H9 (cell line): ENCODE results near the gene LMAN1. TPM values are rescaled to one million over a fixed set of nuclear protein-coding genes. Genes with fewer than 3 reads are reported as not detected.

Experiments used
- DNase-seq: peaks from one replicate; pipeline ENCODE4 v3.0.0-alpha.2; 2017
- H2AFZ ChIP-seq: one replicate; pipeline ENCODE4 v1.6.1; 2013; ENCODE audit warnings: mild to moderate bottlenecking, low read length, control low read depth, moderate library complexity
- H2AK5ac ChIP-seq: 2 replicates; pipeline ENCODE4 v1.6.1; 2013; ENCODE audit warnings: low read length, control low read depth, mixed read lengths; ENCODE audit not compliant: insufficient read length
- H2BK120ac ChIP-seq: one replicate; pipeline ENCODE4 v1.6.1; 2013; ENCODE audit warnings: low read depth, mild to moderate bottlenecking, low read length, control low read depth, inconsistent platforms; ENCODE audit not compliant: poor library complexity, severe bottlenecking
- H2BK12ac ChIP-seq: 2 replicates; pipeline ENCODE4 v1.6.1; 2013; ENCODE audit warnings: low read length, control low read depth, mixed read lengths, low read depth; ENCODE audit not compliant: insufficient read length
- H2BK15ac ChIP-seq: 2 replicates; pipeline ENCODE4 v1.6.1; 2013; ENCODE audit warnings: low read depth, low read length, control low read depth
- H2BK20ac ChIP-seq: one replicate; pipeline ENCODE4 v1.6.1; 2013; ENCODE audit warnings: low read depth, mild to moderate bottlenecking, low read length, control low read depth, inconsistent platforms; ENCODE audit not compliant: poor library complexity, severe bottlenecking
- H2BK5ac ChIP-seq: 2 replicates; pipeline ENCODE4 v1.6.1; 2013; ENCODE audit warnings: low read length, control low read depth, mixed read lengths; ENCODE audit not compliant: insufficient read length
- H3K14ac ChIP-seq: 2 replicates; pipeline ENCODE4 v1.6.1; 2013; ENCODE audit warnings: low read length, control low read depth; ENCODE audit not compliant: insufficient read depth
- H3K18ac ChIP-seq: 2 replicates; pipeline ENCODE4 v1.6.1; 2013; ENCODE audit warnings: low read depth, mild to moderate bottlenecking, mixed read lengths, low read length, control low read depth; ENCODE audit not compliant: insufficient read length
- H3K23ac ChIP-seq: 2 replicates; pipeline ENCODE4 v1.6.1; 2013; ENCODE audit warnings: low read length, control low read depth, mixed read lengths, low read depth; ENCODE audit not compliant: insufficient read length
- H3K23me2 ChIP-seq: 2 replicates; pipeline ENCODE4 v1.6.1; 2013; ENCODE audit warnings: low read depth, mild to moderate bottlenecking, mixed read lengths, low read length, control low read depth; ENCODE audit not compliant: insufficient read length, poor library complexity, severe bottlenecking
- H3K27ac ChIP-seq: 2 replicates; pipeline ENCODE4 v1.5.1; 2013; ENCODE audit warnings: low read length, control low read depth, mixed read lengths, low read depth; ENCODE audit not compliant: insufficient read length
- H3K27me3 ChIP-seq: 2 replicates; pipeline ENCODE4 v1.6.1; 2013; ENCODE audit warnings: low read length, control low read depth, inconsistent platforms; ENCODE audit not compliant: insufficient read depth
- H3K4ac ChIP-seq: 2 replicates; pipeline ENCODE4 v1.6.1; 2013; ENCODE audit warnings: low read depth, mild to moderate bottlenecking, control low read depth, inconsistent platforms, low read length, moderate library complexity
- H3K4me1 ChIP-seq: 2 replicates; pipeline ENCODE4 v1.6.1; 2013; ENCODE audit warnings: low read length, control low read depth, inconsistent platforms; ENCODE audit not compliant: insufficient read depth
- H3K4me2 ChIP-seq: 2 replicates; pipeline ENCODE4 v1.6.1; 2013; ENCODE audit warnings: low read length, control low read depth, mixed read lengths; ENCODE audit not compliant: insufficient read length, insufficient read depth
- H3K56ac ChIP-seq: 2 replicates; pipeline ENCODE4 v1.6.1; 2013; ENCODE audit warnings: low read depth, mild to moderate bottlenecking, mixed read lengths, low read length, control low read depth; ENCODE audit not compliant: insufficient read length
- H3K79me1 ChIP-seq: 2 replicates; pipeline ENCODE4 v1.6.1; 2013; ENCODE audit warnings: low read depth, mild to moderate bottlenecking, moderate library complexity, low read length, control low read depth, inconsistent platforms; ENCODE audit not compliant: insufficient read depth, poor library complexity, severe bottlenecking
- H3K79me2 ChIP-seq: 2 replicates; pipeline ENCODE4 v1.6.1; 2013; ENCODE audit warnings: low read length, control low read depth, inconsistent platforms; ENCODE audit not compliant: insufficient read depth
- H3K9ac ChIP-seq: 2 replicates; pipeline ENCODE4 v1.6.1; 2013; ENCODE audit warnings: low read length, control low read depth, mixed read lengths; ENCODE audit not compliant: insufficient read length; ENCODE audit errors: extremely low read depth
- H3K9me3 ChIP-seq: one replicate; pipeline ENCODE4 v1.6.1; 2013; ENCODE audit warnings: low read depth, low read length, inconsistent platforms; ENCODE audit not compliant: control insufficient read depth
- H3T11ph ChIP-seq: one replicate; pipeline ENCODE4 v1.6.1; 2013; ENCODE audit warnings: mild to moderate bottlenecking, low read length, control low read depth, inconsistent platforms
- H4K20me1 ChIP-seq: one replicate; pipeline ENCODE4 v1.6.1; 2013; ENCODE audit not compliant: control insufficient read depth, insufficient read length, insufficient read depth
- H4K5ac ChIP-seq: 2 replicates; pipeline ENCODE4 v1.6.1; 2013; ENCODE audit warnings: low read depth, mild to moderate bottlenecking, mixed read lengths, low read length, control low read depth; ENCODE audit not compliant: insufficient read length
- H4K8ac ChIP-seq: replicated peaks from 2 replicates; pipeline ENCODE4 v1.6.1; 2013; ENCODE audit warnings: low read length, control low read depth, mixed read lengths, low read depth; ENCODE audit not compliant: insufficient read length
- H4K91ac ChIP-seq: 2 replicates; pipeline ENCODE4 v1.6.1; 2013; ENCODE audit warnings: low read depth, mild to moderate bottlenecking, moderate library complexity, mixed read lengths, low read length, control low read depth; ENCODE audit not compliant: insufficient read length
- H3K27ac Mint-ChIP-seq, 3 experiments: 2 replicates in 2 of 3; 3 replicates in 1 of 3; pipeline ENCODE4 v1.8.0; 2020 to 2021; ENCODE audit warnings: mixed read lengths in 3 of 3, mild to moderate bottlenecking in 1 of 3, moderate library complexity in 1 of 3
- H3K27me3 Mint-ChIP-seq: 2 replicates; pipeline ENCODE4 v1.8.0; 2021; ENCODE audit warnings: low read depth, mild to moderate bottlenecking, moderate library complexity, mixed read lengths
- H3K36me3 Mint-ChIP-seq, 3 experiments: 2 replicates in 2 of 3; 3 replicates in 1 of 3; pipeline ENCODE4 v1.8.0; 2020 to 2021; ENCODE audit warnings: low read depth in 3 of 3, mixed read lengths in 3 of 3; ENCODE audit not compliant: insufficient read depth in 1 of 3
- H3K4me1 Mint-ChIP-seq, 2 experiments: 2 replicates each; pipeline ENCODE4 v1.8.0; 2020; ENCODE audit warnings: mixed read lengths in 2 of 2
- H3K4me3 Mint-ChIP-seq, 2 experiments: 2 replicates in 1 of 2; 3 replicates in 1 of 2; pipeline ENCODE4 v1.8.0; 2020 to 2021; ENCODE audit warnings: mild to moderate bottlenecking in 2 of 2, mixed read lengths in 2 of 2, moderate library complexity in 1 of 2
- H3K9me3 Mint-ChIP-seq, 2 experiments: 2 replicates in 1 of 2; 3 replicates in 1 of 2; pipeline ENCODE4 v1.8.0; 2020; ENCODE audit warnings: mild to moderate bottlenecking in 2 of 2, mixed read lengths in 2 of 2, moderate library complexity in 1 of 2
- CTCF ChIP-seq: fragments of 200-600 bp; sonication (generic); conservative IDR thresholded peaks from 3 replicates; pipeline ENCODE4 v1.8.0; 2021; ENCODE audit warnings: antibody characterized with exemption, mild to moderate bottlenecking
- WGBS: extraction: QIAGEN DNeasy Blood & Tissue Kit; methylation state at CpG from one replicate; pipeline ENCODE4 v1.1.7; 2013; ENCODE audit warnings: missing lambda C conversion rate, low lambda C conversion rate, mixed read lengths; ENCODE audit not compliant: insufficient read length; ENCODE audit errors: extremely low coverage; 5-methylcytosine and 5-hydroxymethylcytosine counted together
- total RNA-seq: library from RNA; stranded (reverse); gene quantifications from 2 replicates; pipeline ENCODE4 v1.2.1, GENCODE V29; 2021

LMAN1 gene
- total RNA-seq, 1 experiment from 2014 or later, result 63.6 TPM

DNA sequence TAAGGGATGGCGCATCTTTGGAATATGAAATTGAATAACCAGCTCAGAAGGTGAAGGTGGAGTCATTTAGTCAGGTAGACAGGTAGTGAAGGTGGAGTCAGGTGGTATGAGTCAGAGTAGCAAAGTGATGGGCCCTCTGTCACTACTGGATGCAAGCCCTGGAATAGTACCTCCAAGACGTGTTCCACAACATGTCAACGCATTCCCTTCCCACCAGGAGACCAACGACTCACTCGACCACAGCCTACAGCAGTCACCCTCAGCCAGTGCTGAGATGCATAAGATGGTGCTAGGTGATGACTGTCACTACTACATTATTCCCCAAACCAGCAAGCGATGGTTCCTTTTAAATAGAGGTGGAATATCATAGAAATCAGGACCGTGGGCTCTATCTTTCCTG is 47.4 kb downstream of the LMAN1 start:
- Histone ChIP-seq H3K4me2 (no peak overlapping the region), H3T11ph (no peak overlapping the region), H3K23me2 (no peaks in the 10 kb centered on the region), H2BK12ac (no peak overlapping the region), H3K18ac (no peak overlapping the region), H2BK5ac (no peak overlapping the region), H2BK120ac (no peak overlapping the region), H2BK20ac (no peak overlapping the region), H4K91ac (no peak overlapping the region), H4K5ac (no peak overlapping the region), H3K4ac (no peak overlapping the region), H3K9me3 (no peaks in the 10 kb centered on the region), H2BK15ac (no peak overlapping the region), H3K79me1 (no peaks in the 10 kb centered on the region), H3K27me3 (no peaks in the 10 kb centered on the region), H3K9ac (no peak overlapping the region), H3K56ac (no peak overlapping the region), H4K8ac (no peak overlapping the region), H2AK5ac (no peak overlapping the region), H3K79me2 (no peaks in the 10 kb centered on the region), H4K20me1 (no peaks in the 10 kb centered on the region), H2AFZ (no peak overlapping the region), H3K4me1 (no peaks in the 10 kb centered on the region), H3K27ac (no peak overlapping the region), H3K14ac (no peak overlapping the region), H3K23ac (no peak overlapping the region)
- H3K4me1 Mint-ChIP-seq, result no peaks in the 10 kb centered on the region; a peak in 1 of 4 replicates
- no peak overlapping the region for H3K27ac Mint-ChIP-seq
- H3K27me3 Mint-ChIP-seq, result peaks cover 50% of the 10 kb centered on the region
- no CpG with 5 or more reads among the region's 7 CpGs for WGBS
- no peak overlapping the region for H3K4me3 Mint-ChIP-seq
- DNase-seq, result no peak
- H3K36me3 Mint-ChIP-seq, result no peaks in the 10 kb centered on the region
- H3K9me3 Mint-ChIP-seq, result no peaks in the 10 kb centered on the region
- TF ChIP-seq CTCF, result no peak
